NCI-H524 (cell line): ENCODE measurements around the gene CR2.
"Not testable (repeated sequence)": the region's sequence is repeated elsewhere in the genome, so short reads cannot be mapped to it uniquely, and the experiment has no call there.

ENCODE experiments used
- DNase-seq, 2 experiments: peaks; one replicate each; lab custom pipeline; 2025; lab: John Stamatoyannopoulos, UW

The CR2 gene

GRCh38 chr1:207454046-207454964, at the start of gene CR2:
Gene CR2, plus strand, starts transcription at chr1:207454328. Its CDS starts 91 bp downstream, at chr1:207454419.
- DNase-seq, result peak in 1 of 2 experiments; percentile 56

- peak in 1 of 2 experiments; percentile 56 for DNase-seq
Observed at GRCh38 chr1:207404849-207405525, 49.1 kb upstream of the CR2 start.

GRCh38 chr1:207405814-207406213, 48.3 kb upstream of the CR2 start:
- no peak for DNase-seq

- peak in 1 of 2 experiments; percentile 41 for DNase-seq
Observed at GRCh38 chr1:207407655-207408260, 46.4 kb upstream of the CR2 start.

GRCh38 chr1:207412845-207413244, 41.3 kb upstream of the CR2 start:
- DNase-seq, result no peak

- no peak for DNase-seq
Observed at GRCh38 chr1:207414606-207415108, 39.5 kb upstream of the CR2 start.

DNA sequence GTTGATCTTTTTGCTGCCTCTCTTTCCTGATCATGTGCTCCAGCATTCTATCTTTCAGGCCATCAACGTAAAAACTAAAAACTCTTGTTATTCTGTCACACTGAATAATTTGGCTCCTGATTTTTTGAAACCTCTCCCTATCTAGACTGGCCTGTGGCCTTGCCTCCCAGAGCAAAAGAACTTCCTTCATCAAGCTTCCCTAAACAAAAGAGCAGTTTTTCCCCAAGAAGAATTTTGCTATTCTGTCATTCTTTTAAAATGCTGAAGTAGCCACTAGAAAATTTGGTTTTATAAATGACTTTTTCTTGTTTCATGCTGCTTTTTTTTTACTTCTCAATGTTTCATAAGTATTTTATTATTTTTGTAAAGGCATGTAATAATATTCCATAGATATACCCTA, 37.1 kb upstream of the CR2 start:
- DNase-seq, result no peak

DNA sequence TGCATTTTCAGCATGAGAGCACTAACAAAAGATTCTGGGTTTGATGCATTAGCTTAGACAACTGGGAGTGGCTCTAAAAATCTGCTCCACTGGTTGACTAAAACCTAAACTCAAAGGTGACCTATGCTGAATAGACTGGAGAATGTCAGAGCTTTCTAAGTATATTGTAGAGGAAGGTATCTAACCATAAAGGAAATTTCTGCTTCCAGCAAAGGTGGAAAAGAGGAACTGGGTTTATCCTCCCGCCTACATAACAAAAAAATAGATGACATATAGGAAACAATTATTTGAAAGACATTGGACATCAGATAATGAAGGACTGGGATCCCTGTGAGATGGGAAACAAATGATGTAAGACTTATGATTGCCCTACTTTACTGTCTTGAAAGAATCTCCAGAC, 35.8 kb upstream of the CR2 start:
- DNase-seq, result no peak

GRCh38 chr1:207420109-207420508, 34.0 kb upstream of the CR2 start:
- no peak for DNase-seq

GRCh38 chr1:207421078-207421477, 33.0 kb upstream of the CR2 start:
- no peak for DNase-seq

- no peak for DNase-seq
Observed at GRCh38 chr1:207423560-207424292, 30.4 kb upstream of the CR2 start.

DNA sequence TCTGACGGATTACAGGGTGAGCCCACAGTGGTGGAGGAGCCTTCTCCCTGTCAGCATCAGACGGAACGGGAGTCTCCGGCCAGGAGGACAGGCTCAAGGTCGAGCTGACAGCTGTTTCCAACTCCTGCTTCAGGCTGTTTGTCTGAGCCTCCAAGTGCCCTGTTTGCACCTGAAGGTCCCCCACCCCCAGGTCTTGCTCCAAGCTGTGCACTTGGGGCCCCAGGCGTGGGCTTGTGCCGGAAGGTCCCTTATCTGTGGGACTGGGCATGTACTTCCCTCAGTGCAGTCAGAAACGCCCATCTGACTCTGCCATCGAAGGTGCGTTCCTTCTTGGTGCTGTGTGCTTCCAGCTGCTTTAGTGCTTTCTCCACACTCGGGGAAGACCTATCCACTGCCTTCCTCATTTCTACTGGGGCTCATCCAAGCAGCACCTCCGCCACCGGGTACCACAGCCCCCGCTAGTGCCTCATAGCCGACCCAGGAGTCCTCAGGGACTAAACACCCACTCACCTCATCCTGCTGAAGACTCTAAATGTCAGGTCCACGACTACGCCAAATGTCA, 29.5 kb upstream of the CR2 start:
- DNase-seq, result no peak

DNA sequence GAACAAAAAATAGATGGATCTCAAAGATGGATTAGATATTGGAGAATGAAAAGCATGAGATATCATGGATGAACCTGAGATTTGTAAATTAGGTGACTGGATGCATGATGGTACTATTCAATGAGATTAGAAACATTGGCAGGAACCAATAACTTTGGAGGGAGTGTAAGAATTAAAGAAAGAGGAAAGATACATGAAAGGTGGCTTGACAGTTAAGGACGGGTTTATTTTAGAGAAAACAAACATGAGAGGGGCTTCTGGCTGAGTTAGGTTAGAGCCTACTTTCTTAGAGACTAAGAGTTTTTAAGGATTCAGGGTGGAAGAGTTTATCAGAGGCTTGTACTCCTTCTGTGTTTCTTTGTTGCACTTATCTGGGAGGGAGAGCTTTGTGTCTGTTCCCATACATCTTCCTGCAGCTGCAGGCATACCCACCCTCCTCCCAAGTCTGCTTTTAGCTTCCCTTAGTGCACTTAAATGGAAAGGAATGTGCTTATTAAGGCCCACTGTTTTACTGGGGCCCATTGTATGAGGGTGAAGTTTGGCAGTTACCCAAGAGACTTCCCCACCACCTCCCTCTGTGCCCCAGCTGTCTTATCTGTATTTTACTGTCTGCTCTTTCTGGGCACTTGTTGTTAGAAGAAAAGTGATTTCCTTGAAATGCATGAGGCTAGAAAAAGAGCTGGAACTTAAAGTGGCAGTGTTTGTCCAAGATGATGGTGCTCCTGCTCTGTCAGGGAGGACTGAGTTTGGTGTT, 26.1 kb upstream of the CR2 start:
- no peak for DNase-seq

GRCh38 chr1:207428783-207429182, 25.3 kb upstream of the CR2 start:
- DNase-seq, result no peak

DNA sequence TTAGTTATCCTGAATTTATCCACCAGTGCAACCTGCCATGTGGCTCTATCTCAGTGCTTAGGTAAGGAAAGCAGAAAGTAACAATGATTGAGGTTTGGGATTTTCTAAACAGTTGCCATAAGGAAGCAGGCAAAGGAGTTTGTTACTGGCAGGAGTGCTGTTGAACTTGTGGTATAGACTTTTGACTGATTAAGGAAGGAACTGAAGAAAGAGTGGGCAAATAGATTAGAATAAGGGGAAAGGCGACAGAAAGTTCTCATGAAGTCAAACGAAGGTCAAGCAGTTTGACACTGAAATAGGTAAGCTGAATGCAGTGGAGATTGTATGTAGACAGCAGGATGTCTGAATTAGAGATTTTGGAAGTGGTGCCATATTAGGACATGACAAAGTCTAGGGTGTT, 24.2 kb upstream of the CR2 start:
- no peak for DNase-seq

DNA sequence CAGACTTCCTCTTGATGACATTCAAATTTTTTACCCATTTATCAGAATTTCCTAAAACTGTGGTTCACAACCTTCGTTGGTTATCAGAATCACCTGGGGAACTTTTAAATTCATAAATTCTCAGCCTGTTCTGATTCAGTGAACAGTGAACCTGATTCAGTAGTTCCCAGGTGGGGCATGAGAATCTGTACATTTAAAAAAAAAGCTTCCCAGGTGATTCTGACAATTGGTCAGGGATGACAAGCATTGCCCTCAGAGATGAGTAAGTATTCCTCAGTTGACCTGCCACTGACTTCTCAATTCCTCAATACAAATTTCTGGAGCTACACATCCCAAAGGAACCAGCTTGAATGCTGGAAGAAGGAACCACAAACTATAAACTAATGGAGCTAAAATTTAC, 23.5 kb upstream of the CR2 start:
- no peak for DNase-seq

DNA sequence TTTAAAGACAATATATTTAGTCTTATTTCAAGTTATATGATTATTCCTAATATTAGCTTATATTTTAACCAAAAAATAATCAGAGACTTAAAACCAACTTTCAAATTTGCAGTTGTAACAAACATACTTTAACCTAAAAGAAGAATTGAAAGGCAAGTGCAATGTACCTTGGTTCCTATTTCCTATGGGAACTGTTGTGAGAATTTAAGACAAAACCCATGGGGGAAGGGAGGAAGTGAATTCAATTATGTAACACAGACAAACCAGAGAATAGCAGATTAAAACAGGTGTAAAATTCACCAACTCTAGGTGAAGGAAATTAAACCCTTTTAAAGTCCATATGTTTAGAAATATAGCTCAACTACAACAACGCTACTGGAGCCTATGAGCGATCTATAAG, 22.6 kb upstream of the CR2 start:
- DNase-seq, result no peak

GRCh38 chr1:207433435-207433834, 20.7 kb upstream of the CR2 start:
- DNase-seq, result no peak

DNA sequence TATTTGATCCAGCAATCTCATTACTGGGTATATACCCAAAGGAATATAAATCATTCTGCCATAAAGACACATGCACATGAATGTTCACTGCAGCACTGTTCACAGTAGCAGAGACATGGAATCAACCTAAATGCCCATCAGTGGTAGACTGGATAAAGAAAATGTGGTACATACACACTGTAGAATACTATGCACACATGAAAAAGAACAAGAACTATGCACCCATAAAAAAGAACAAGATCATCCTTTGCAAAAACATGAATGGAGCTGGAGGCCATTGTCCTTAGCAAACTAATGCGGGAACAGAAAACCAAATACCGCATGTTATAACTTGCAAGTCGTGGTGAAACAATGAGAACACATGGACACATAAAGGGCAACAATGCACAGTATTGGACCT, 17.4 kb upstream of the CR2 start:
- not testable (repeated sequence) for DNase-seq

DNA sequence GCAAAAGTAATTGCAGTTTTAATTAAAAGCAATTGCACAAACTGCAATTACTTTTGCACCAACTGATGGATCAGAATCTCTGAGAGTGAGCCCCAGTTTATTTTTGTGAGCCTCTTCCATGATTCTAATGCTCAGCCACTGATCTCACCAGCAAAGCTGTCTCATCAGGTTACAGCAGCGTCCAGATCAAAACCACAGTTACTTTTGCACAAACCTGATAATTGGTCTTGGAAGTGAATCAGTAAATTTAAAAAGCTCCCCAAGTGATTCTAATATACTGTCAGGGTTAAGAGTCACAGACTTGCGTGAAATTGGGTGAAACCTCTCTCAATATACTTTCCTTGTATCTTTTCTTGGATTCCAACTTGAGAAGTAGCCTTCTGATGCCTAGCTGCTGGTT, 13.5 kb upstream of the CR2 start:
- DNase-seq, result no peak
